Astrocyte of the cerebellum (primary cell): ENCODE measurements around the gene BACE2.

Experiments used
- DNase-seq: peaks from one replicate; pipeline ENCODE4 v3.0.0-alpha.2; 2011; ENCODE audit warnings: low read depth
- H3K4me3 ChIP-seq: 2 replicates; pipeline ENCODE4 v1.5.1; 2011; ENCODE audit warnings: mild to moderate bottlenecking, low read depth, low read length, moderate library complexity
- in situ Hi-C: cut with HindIII; loops from 2 replicates; pipeline ENCODE4 v1.10.0; 2017; ENCODE audit warnings: low sequenced_read_pairs
- TF ChIP-seq, protein P1 (sequence below): IDR thresholded peaks from 2 replicates; pipeline ENCODE4 v1.5.1; 2012; ENCODE audit warnings: low read length, low read depth, moderate library complexity, mild to moderate bottlenecking; ENCODE audit errors: missing control alignments

BACE2 gene

DNA sequence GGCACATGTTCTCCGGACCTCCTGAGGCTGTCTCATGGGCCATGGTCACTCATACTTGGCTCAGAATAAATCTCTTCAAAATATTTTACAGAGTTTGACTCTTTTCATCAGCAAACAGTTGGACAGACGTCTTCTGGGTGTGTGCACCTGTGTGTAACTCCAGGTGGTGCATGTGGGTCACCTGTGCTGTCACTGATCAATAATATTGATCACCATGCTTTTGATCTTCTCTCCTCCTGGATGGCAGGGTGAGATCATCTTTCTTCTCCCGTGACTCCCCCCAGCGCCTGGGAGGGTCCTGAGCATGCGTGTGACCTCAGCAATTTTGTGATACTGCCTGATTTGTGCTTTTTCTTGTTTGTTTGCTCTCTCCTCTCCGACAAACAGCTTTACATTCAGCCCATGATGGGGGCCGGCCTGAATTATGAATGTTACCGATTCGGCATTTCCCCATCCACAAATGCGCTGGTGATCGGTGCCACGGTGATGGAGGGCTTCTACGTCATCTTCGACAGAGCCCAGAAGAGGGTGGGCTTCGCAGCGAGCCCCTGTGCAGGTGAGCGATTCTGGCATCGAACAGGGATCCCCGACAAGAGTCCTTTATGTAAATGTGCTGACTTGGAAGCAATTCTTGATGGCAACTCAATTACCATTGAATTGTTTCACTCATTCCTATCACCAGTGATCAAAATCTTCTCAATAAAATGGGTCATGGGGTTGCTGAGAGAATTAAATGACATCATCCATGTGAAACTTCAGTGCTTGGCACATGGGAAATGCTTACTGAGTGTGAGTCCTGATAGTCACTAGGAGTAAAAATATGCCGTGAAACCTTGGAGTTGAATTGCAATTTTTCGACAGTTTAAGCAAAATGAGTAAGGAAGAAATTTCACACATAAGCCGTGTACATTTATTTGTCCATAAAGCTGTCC is 89.1 kb downstream of the BACE2 start:
- in situ Hi-C loops, result no loop called here
- TF ChIP-seq, protein P1, sequence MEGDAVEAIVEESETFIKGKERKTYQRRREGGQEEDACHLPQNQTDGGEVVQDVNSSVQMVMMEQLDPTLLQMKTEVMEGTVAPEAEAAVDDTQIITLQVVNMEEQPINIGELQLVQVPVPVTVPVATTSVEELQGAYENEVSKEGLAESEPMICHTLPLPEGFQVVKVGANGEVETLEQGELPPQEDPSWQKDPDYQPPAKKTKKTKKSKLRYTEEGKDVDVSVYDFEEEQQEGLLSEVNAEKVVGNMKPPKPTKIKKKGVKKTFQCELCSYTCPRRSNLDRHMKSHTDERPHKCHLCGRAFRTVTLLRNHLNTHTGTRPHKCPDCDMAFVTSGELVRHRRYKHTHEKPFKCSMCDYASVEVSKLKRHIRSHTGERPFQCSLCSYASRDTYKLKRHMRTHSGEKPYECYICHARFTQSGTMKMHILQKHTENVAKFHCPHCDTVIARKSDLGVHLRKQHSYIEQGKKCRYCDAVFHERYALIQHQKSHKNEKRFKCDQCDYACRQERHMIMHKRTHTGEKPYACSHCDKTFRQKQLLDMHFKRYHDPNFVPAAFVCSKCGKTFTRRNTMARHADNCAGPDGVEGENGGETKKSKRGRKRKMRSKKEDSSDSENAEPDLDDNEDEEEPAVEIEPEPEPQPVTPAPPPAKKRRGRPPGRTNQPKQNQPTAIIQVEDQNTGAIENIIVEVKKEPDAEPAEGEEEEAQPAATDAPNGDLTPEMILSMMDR, result no peak
- DNase-seq, result no peak
- H3K4me3 ChIP-seq, result no peak overlapping the region

- TF ChIP-seq, protein P1, result no peak
These were observed 90.7 kb downstream of the BACE2 start for GRCh38 chr21:41258617-41259016.

GRCh38 chr21:41260428-41260827 is 92.5 kb downstream of the BACE2 start:
- in situ Hi-C loops, result no loop called here
- TF ChIP-seq, protein P1, result no peak
- DNase-seq, result no peak
- no peak overlapping the region for H3K4me3 ChIP-seq

More at GRCh38 chr21:41258617-41259016, 90.7 kb downstream of the BACE2 start:
- in situ Hi-C loops, result no loop called here
- no peak overlapping the region for H3K4me3 ChIP-seq
- no peak for DNase-seq

DNA sequence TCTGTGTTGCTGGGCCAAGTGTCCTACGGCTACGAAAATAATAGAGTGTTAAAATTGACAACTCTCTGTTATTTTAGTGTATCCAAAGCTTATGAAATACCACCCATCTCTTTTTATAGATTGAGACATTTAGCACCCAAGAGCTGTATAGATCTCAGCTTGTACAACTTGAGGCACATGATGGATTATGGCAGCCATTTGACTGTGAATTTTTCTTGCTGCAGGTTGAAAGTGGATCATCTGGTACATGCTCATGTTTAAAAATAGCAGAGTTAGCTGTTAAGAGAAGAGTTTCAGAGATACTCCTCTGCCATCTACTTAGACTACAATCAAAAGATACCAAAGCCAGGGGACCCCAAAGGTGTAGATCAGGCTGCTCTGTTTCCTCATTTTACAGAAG is 99.4 kb downstream of the BACE2 start:
- in situ Hi-C loops, result no loop called here
- TF ChIP-seq, protein P1, result no peak
- DNase-seq, result no peak
- no peak overlapping the region for H3K4me3 ChIP-seq

GRCh38 chr21:41269535-41269934 is 101.6 kb downstream of the BACE2 start:
- no peak overlapping the region for H3K4me3 ChIP-seq
- TF ChIP-seq, protein P1, result no peak
- DNase-seq, result no peak
- in situ Hi-C loops, result no loop called here

GRCh38 chr21:41277196-41277595 is 109.2 kb downstream of the BACE2 start:
- TF ChIP-seq, protein P1, result no peak

More at GRCh38 chr21:41277196-41277595, 109.2 kb downstream of the BACE2 start:
- in situ Hi-C loops, result loop anchor here (25.0 kb wide), 1 partner anchor 510 kb away; no protein-coding TSS in a partner anchor
- DNase-seq, result no peak
- no peak overlapping the region for H3K4me3 ChIP-seq
